Activated CD4-positive, alpha-beta memory T cell treated with anti-CD3 and anti-CD28 coated beads, Interleukin-2, amount 10 ng/mL, durations not matched to agents 7 days and 5 days (primary cell): ENCODE measurements around the gene AFG1L. TPM values are rescaled to one million over a fixed set of nuclear protein-coding genes. Genes with fewer than 3 reads are reported as not detected.
A peak's percentile ranks its signal among the peaks of the same experiment; 100 is the strongest.
"Not testable (repeated sequence)": the region's sequence is repeated elsewhere in the genome, so short reads cannot be mapped to it uniquely, and the experiment has no call there.

Experiments
- CTCF ChIA-PET: fragments of 350-600 bp; sonication (Branson Sonifier 250); formaldehyde crosslinking; loops from one replicate; lab custom pipeline; 2021; ENCODE audit warnings: antibody characterized with exemption, inconsistent platforms; lab: Charles Lee
- POLR2A ChIA-PET: fragments of 350-600 bp; sonication (Branson Sonifier 250); formaldehyde crosslinking; loops from one replicate; lab custom pipeline; 2021; ENCODE audit warnings: antibody characterized with exemption; lab: Charles Lee
- DNase-seq: peaks from one replicate; pipeline ENCODE4 v3.0.0-alpha.2; 2020
- H3K27ac Mint-ChIP-seq: one replicate; pipeline ENCODE4 v1.8.0; 2021; ENCODE audit warnings: mild to moderate bottlenecking, mixed read lengths
- H3K27me3 Mint-ChIP-seq: one replicate; pipeline ENCODE4 v1.8.0; 2021; ENCODE audit warnings: mixed read lengths
- H3K36me3 Mint-ChIP-seq: one replicate; pipeline ENCODE4 v1.8.0; 2021; ENCODE audit warnings: low read depth, mixed read lengths
- H3K4me1 Mint-ChIP-seq: one replicate; pipeline ENCODE4 v1.8.0; 2021; ENCODE audit warnings: mixed read lengths
- H3K4me3 Mint-ChIP-seq: one replicate; pipeline ENCODE4 v1.8.0; 2021; ENCODE audit warnings: mild to moderate bottlenecking, mixed read lengths
- H3K9me3 Mint-ChIP-seq: one replicate; pipeline ENCODE4 v1.8.0; 2021; ENCODE audit warnings: mixed read lengths
- total RNA-seq, 2 experiments: library from RNA; stranded (reverse); gene quantifications; one replicate each; pipeline ENCODE4 v1.2.3, GENCODE V29; 2021

The AFG1L gene
- total RNA-seq, 2 experiments from 2014 or later = 4.5 to 4.7 TPM

DNA sequence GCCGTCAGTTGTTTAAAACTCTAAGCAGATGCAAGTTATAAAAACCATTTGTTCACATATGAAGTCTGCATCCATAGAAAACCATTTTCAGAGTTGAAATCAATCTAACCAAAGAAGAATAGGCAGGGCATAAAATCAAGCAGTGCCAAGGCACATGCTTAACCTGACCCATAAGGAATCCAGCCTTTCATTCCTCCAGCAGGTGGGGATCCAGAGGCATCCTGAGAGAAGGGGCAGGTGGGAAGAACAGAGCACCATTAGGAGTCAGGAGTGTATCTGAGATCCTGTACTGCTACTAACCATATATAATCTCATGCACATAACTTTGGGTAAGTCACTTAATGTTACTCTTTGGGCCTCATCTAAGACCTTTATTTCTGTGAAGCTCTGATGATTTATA is 236.5 kb downstream of the AFG1L start:
- no peaks in the 10 kb centered on the region for H3K36me3 Mint-ChIP-seq
- no peaks in the 10 kb centered on the region for H3K9me3 Mint-ChIP-seq
- H3K27ac Mint-ChIP-seq = no peak overlapping the region
- DNase-seq = no peak
- POLR2A ChIA-PET = no interaction called here
- no peak overlapping the region for H3K4me3 Mint-ChIP-seq
- peaks cover 3% of the 10 kb centered on the region for H3K27me3 Mint-ChIP-seq
- H3K4me1 Mint-ChIP-seq = no peaks in the 10 kb centered on the region
- CTCF ChIA-PET = no interaction called here

DNA sequence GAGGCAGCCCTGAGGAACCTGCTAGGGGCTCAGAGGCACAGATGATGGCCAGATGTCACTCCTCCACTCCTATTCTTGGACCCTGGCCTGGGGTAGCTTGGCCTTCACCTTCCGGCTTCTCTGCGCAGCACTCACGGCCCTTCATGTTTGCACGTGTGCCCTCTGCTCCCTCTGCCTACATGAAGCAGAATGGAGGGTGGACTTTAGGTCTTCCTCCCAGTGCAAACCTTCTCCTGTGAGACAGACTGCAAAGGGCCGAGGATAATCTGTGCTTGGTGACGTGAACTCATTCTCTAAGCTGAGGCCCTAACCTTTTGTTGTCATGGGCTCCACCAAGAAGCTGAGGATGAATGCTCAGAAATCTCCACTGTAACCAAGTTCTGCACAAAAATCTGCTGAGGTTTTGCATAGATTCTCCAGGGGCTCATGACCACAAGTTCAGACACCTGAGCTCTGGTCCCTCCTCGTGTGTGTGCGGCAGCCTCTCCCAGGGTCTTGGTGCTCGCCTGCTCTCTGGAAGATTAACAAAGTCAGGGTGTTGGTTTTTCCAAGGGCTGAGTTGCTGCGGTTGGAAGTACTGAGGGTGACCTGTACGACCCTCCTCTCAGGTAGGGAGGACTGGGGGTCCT is 240.4 kb downstream of the AFG1L start:
- Mint-ChIP-seq H3K27ac (no peak overlapping the region), H3K27me3 (peaks cover 8% of the 10 kb centered on the region), H3K36me3 (no peaks in the 10 kb centered on the region), H3K4me1 (no peaks in the 10 kb centered on the region), H3K4me3 (no peak overlapping the region), H3K9me3 (no peaks in the 10 kb centered on the region)
- POLR2A ChIA-PET = no interaction called here
- no peak for DNase-seq
- CTCF ChIA-PET = interaction anchor here (0.5 kb wide), 1 partner anchor 1250 kb away, joined by 4 read pairs; no protein-coding TSS in a partner anchor

DNA sequence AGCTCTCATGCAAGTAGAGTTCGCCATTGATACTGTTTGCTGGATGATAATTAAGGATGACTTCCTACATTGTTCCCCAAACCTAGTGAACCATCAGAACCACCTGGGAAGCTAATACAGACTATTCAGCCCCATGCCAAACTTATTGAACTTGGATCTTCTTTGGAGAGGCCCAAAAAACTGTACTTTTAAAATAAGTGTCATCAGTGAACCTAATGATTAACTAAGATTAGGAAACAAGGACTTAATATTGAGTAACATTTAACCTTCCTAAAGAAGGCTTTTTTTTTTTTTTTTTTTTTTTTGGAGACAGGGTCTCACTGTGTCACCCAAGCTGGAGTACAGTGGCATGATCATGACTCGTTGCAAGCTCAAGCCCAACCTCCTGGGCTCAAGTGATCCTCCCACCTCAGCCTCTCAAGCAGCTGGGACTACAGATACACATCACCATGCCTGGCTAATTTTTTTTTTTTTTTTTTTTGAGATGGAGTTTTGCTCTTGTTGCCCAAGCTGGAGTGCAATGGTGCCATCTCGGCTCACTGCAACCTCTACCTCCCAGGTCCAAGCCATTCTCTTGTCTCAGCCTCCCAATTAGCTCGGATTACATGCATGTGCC is 241.2 kb downstream of the AFG1L start:
- H3K27ac Mint-ChIP-seq, H3K27me3 Mint-ChIP-seq, DNase-seq, H3K4me3 Mint-ChIP-seq, H3K4me1 Mint-ChIP-seq, POLR2A ChIA-PET, H3K9me3 Mint-ChIP-seq, H3K36me3 Mint-ChIP-seq: not testable (repeated sequence)
- CTCF ChIA-PET = interaction anchor here (0.7 to 1.4 kb wide), 2 partner anchors 300 to 357 kb away, joined by 3 read pairs; no protein-coding TSS in a partner anchor

DNA sequence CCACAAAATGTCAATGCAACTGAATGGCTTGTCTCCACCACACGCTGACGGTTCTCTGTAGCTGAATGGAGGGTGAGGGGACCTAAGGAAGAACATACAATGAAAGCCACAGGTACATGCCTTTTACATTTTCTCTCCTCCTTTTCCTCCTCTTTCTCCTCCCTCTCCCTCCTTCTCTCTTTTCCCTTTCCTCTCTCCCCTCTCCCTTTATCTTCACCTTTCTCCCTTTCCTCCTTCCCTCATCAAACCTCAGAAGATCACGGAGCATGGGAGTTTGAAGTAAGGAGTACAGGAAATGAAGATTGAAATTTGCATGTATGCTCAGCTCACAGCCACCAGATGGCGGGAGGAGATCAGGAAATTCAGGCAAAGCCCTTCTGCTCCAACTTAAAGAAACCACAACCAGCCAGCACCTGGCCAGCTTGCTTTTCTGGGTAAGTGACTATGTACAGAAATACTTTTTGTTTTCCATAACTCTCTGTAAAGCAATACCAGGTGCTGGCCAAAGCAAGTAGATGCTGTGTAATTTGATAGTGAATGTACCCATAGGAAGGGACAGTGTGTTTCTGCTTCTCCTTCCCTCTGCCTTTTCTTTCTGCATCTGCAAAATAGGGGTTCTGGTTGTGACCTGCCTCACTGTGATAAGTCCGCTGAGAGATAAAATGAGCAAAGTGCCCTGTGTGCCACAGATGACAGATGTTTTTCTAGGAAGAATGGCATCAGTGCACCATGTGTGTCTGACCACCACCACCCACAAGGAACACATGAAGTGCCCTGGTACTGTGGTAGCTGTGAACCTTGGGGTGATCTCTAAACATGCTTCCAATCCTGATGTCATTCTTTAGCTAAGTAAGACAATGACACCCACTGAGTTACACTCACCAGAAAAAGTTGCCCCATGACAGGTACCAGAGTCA is 247.2 kb downstream of the AFG1L start:
- Mint-ChIP-seq H3K9me3 (no peaks in the 10 kb centered on the region), H3K4me1 (peaks cover 23% of the 10 kb centered on the region), H3K36me3 (no peaks in the 10 kb centered on the region), H3K4me3 (peak overlapping the region; percentile 40), H3K27me3 (peaks cover 18% of the 10 kb centered on the region), H3K27ac (no peak overlapping the region)
- peak; percentile 78 for DNase-seq
- POLR2A ChIA-PET = interaction anchor here (1.1 to 2.6 kb wide), 4 partner anchors 15 to 531 kb away, joined by 3 to 12 read pairs (median 6); partner anchors contain the start of gene FOXO3
- CTCF ChIA-PET = interaction anchor here (0.6 to 4.1 kb wide), 27 partner anchors 14 to 548 kb away, joined by 3 to 70 read pairs (median 4); partner anchors contain the start of gene ARMC2

DNA sequence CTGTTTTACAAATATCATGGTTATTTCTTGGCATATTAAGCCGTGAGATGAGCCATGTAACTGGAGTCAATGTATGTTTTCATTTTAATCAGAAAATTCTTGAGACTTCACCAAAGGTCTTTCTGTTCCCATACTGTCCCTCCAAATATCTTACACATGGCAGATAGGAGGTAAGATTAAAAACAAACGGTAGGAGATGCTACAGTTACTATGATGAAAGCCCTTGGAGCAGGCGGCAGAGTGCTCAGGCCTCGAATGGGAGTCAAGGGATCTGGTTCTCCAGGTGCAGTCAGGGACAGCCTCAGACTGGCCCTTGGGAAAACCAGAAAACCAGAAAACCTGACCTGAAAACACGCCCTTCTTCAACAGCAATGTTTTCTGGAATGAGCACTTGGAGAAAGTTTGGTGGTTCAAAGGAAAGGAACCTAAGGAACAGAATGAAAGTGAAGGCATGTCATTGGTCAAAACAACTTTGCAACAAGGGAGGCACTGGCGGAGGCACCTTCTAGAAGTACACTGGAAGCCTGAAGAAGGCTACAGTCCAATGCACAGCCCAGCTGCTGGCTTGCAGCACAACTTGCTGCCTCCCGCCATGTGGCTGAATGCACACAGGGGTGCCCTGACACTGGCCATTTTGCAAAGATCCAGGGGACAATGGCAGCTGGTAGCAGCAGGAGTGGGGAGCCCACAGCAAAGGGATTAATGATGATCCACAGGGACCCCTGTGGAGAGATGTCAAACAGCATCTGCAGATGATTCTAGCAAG is 248.5 kb downstream of the AFG1L start:
- CTCF ChIA-PET = interaction anchor here (0.8 to 4.1 kb wide), 14 partner anchors 15 to 532 kb away, joined by 3 to 70 read pairs (median 5); no protein-coding TSS in a partner anchor
- H3K36me3 Mint-ChIP-seq = no peaks in the 10 kb centered on the region
- peaks cover 26% of the 10 kb centered on the region for H3K4me1 Mint-ChIP-seq
- DNase-seq = no peak
- peaks cover 16% of the 10 kb centered on the region for H3K27me3 Mint-ChIP-seq
- no peak overlapping the region for H3K4me3 Mint-ChIP-seq
- H3K9me3 Mint-ChIP-seq = no peaks in the 10 kb centered on the region
- H3K27ac Mint-ChIP-seq = no peak overlapping the region
- POLR2A ChIA-PET = interaction anchor here (0.9 to 2.6 kb wide), 4 partner anchors 14 to 293 kb away, joined by 3 to 12 read pairs (median 5); partner anchors contain the start of gene FOXO3

- peaks cover 13% of the 10 kb centered on the region for H3K27me3 Mint-ChIP-seq
- CTCF ChIA-PET = interaction anchor here (1.3 to 1.4 kb wide), 3 partner anchors 14 to 526 kb away, joined by 3 to 6 read pairs (median 3); no protein-coding TSS in a partner anchor
- DNase-seq = no peak
- no peak overlapping the region for H3K4me3 Mint-ChIP-seq
- H3K4me1 Mint-ChIP-seq = peaks cover 26% of the 10 kb centered on the region
- POLR2A ChIA-PET = interaction anchor here (0.9 to 1.9 kb wide), 2 partner anchors 14 to 291 kb away, joined by 3 to 4 read pairs; no protein-coding TSS in a partner anchor
- H3K9me3 Mint-ChIP-seq = no peaks in the 10 kb centered on the region
- H3K36me3 Mint-ChIP-seq = no peaks in the 10 kb centered on the region
- H3K27ac Mint-ChIP-seq = no peak overlapping the region
Measured at GRCh38 chr6:108544606-108545005, 249.8 kb downstream of the AFG1L start.

DNA sequence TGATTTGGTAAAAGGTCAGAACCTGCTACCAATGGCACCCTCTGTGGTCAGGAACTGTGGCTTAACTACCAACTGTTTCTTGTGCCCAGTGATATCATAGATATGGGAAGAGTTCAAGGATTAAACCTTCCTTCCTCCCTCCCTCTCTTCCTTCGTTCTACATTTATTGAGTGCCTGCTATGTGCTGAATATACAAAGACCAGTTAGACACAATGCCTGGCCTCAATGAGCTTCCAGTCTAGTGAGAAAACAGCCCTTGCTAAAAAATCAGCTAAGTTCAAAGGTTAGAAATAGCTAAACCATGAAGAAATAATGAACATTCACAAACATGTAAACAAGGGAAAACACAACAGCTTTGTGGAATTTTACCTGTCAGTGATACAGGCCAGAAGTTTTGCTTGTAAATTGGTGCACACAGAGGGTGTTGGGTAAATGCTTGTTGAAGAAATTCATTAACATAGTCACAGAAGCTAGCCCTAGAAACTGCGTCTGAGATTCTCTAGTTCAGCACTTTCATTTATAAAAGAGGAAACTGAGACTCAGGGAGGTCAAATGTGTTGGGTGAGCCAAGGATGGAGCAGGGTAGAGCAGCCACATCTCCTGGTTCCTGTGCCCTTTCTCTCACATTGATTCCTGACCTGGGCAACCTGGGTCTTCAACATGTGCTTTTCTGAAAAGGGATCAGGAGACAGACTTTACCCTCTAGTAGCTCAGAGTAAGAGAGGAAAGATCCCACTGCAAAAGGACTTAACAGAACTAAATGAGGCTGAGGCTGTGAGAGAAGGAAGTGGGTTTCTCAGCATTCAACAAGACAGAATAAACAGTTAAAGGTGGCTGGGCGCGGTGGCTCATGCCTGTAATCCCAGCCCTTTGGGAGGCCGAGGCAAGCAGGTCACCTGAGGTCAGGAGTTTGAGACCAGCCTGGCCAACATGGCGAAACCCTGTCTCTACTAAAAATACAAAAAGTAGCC is 251.5 kb downstream of the AFG1L start:
- no peak for DNase-seq
- CTCF ChIA-PET = interaction anchor here (1.2 to 1.6 kb wide), 4 partner anchors 12 to 526 kb away, joined by 3 to 6 read pairs (median 4); no protein-coding TSS in a partner anchor
- Mint-ChIP-seq H3K4me3 (no peak overlapping the region), H3K27ac (peak overlapping the region; percentile 34), H3K4me1 (peaks cover 26% of the 10 kb centered on the region), H3K36me3 (no peaks in the 10 kb centered on the region), H3K9me3 (no peaks in the 10 kb centered on the region), H3K27me3 (peaks cover 10% of the 10 kb centered on the region)
- POLR2A ChIA-PET = interaction anchor here (0.8 to 2.4 kb wide), 2 partner anchors 12 to 15 kb away, joined by 3 to 8 read pairs; no protein-coding TSS in a partner anchor

DNA sequence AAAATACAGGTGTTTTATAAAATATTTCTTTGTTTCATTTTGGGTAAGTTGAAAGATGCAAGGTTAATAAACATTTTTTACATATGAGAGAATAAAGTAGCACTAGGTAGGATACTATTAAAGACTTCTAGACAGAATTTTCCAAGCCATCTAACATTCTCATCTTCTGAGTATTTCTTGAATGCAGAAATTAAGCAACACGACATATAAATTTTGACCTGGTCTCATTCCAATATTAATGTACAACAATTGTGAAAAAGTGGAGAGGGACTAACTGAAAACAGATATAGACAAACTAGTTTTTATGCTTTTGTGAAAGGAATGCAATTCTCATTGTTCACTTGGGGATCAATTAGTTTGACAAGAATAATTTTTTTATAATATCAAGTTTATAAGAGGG is 254.4 kb downstream of the AFG1L start:
- H3K4me3 Mint-ChIP-seq = no peak overlapping the region
- H3K36me3 Mint-ChIP-seq = no peaks in the 10 kb centered on the region
- POLR2A ChIA-PET = no interaction called here
- H3K9me3 Mint-ChIP-seq = no peaks in the 10 kb centered on the region
- CTCF ChIA-PET = no interaction called here
- DNase-seq = no peak
- H3K27ac Mint-ChIP-seq = no peak overlapping the region
- peaks cover 17% of the 10 kb centered on the region for H3K4me1 Mint-ChIP-seq
- H3K27me3 Mint-ChIP-seq = peaks cover 5% of the 10 kb centered on the region

GRCh38 chr6:108549741-108550140 is 254.9 kb downstream of the AFG1L start:
- Mint-ChIP-seq H3K4me3 (no peak overlapping the region), H3K27ac (no peak overlapping the region), H3K9me3 (no peaks in the 10 kb centered on the region), H3K27me3 (peaks cover 7% of the 10 kb centered on the region), H3K4me1 (peaks cover 17% of the 10 kb centered on the region), H3K36me3 (no peaks in the 10 kb centered on the region)
- ChIA-PET POLR2A (no interaction called here), CTCF (interaction anchor here (1.7 kb wide), 1 partner anchor 524 kb away, joined by 4 read pairs; no protein-coding TSS in a partner anchor)
- DNase-seq = no peak

DNA sequence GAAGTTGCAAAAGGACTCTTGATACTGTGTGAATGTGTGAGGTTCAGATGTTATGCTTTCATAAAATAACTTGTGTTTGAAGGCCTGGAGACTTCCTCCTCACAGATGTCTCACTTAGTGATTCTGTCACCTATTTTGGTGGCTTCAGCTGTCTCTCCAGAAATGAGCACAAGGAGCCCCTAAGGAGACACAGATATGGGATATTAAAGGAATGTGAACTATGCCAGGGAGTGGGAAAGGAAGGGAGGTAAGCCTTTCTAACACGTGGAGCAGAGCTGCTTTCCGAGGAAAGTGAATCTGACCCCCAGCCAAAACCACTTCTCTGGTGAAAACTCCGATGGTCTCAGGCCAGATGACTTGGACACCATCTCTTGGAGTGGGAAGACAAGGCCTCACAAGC is 255.4 kb downstream of the AFG1L start:
- ChIA-PET POLR2A (no interaction called here), CTCF (interaction anchor here (1.7 kb wide), 1 partner anchor 523 kb away, joined by 4 read pairs; no protein-coding TSS in a partner anchor)
- peaks cover 17% of the 10 kb centered on the region for H3K4me1 Mint-ChIP-seq

More for the DNA sequence above, 255.4 kb downstream of the AFG1L start:
- H3K36me3 Mint-ChIP-seq = no peaks in the 10 kb centered on the region
- H3K27me3 Mint-ChIP-seq = peaks cover 10% of the 10 kb centered on the region
- no peak for DNase-seq
- no peak overlapping the region for H3K27ac Mint-ChIP-seq
- H3K9me3 Mint-ChIP-seq = no peaks in the 10 kb centered on the region
- H3K4me3 Mint-ChIP-seq = no peak overlapping the region
